GM06990 (cell line): ENCODE results near the gene WDTC1.

Source experiments
- DNase-seq: peaks from one replicate; pipeline ENCODE4 v3.0.0-alpha.2; 2011; ENCODE audit not compliant: insufficient read length; ENCODE audit errors: extremely low read depth
- H3K27me3 ChIP-seq: replicated peaks from 2 replicates; pipeline ENCODE4 v1.6.0; 2011; ENCODE audit warnings: low read length; ENCODE audit not compliant: control insufficient read depth, insufficient read depth
- H3K36me3 ChIP-seq: 2 replicates; pipeline ENCODE4 v1.5.1; 2011; ENCODE audit warnings: low read length; ENCODE audit not compliant: control insufficient read depth, insufficient read depth
- H3K4me3 ChIP-seq: replicated peaks from 2 replicates; pipeline ENCODE4 v1.5.1; 2011; ENCODE audit warnings: low read depth, mild to moderate bottlenecking, control low read depth, low read length
- CTCF ChIP-seq: IDR thresholded peaks from 2 replicates; pipeline ENCODE4 v1.5.1; 2011; ENCODE audit warnings: low read length, control low read depth, mild to moderate bottlenecking, inconsistent platforms; ENCODE audit not compliant: insufficient read depth, poor library complexity, severe bottlenecking

Gene WDTC1

GRCh38 chr1:27322569-27323240 lies 88.3 kb downstream of the WDTC1 start:
- Histone ChIP-seq H3K36me3 (peaks cover 11% of the 10 kb centered on the region), H3K27me3 (no peaks in the 10 kb centered on the region), H3K4me3 (peak overlapping the region; percentile 98)
- TF ChIP-seq CTCF: no peak
- no peak for DNase-seq

- peaks cover 12% of the 10 kb centered on the region for H3K36me3 ChIP-seq
- DNase-seq: no peak
These were observed 90.9 kb downstream of the WDTC1 start for GRCh38 chr1:27325286-27325685.

GRCh38 chr1:27327964-27328363 lies 93.5 kb downstream of the WDTC1 start:
- Histone ChIP-seq H3K27me3 (no peaks in the 10 kb centered on the region), H3K4me3 (no peak overlapping the region), H3K36me3 (peaks cover 30% of the 10 kb centered on the region)
- no peak for TF ChIP-seq CTCF
- DNase-seq: no peak

More at GRCh38 chr1:27325286-27325685, 90.9 kb downstream of the WDTC1 start:
- no peak for TF ChIP-seq CTCF
- H3K4me3 ChIP-seq: no peak overlapping the region
- H3K27me3 ChIP-seq: no peaks in the 10 kb centered on the region

- no peak overlapping the region for H3K4me3 ChIP-seq
- DNase-seq: no peak
- no peak for TF ChIP-seq CTCF
- no peaks in the 10 kb centered on the region for H3K27me3 ChIP-seq
- H3K36me3 ChIP-seq: peaks cover 42% of the 10 kb centered on the region
These were observed 96.4 kb downstream of the WDTC1 start for GRCh38 chr1:27330786-27331185.

- Histone ChIP-seq H3K4me3 (no peak overlapping the region), H3K36me3 (peaks cover 47% of the 10 kb centered on the region), H3K27me3 (no peaks in the 10 kb centered on the region)
- no peak for DNase-seq
- TF ChIP-seq CTCF: no peak
These were observed 97.0 kb downstream of the WDTC1 start for GRCh38 chr1:27331426-27331825.

GRCh38 chr1:27331922-27332321 lies 97.5 kb downstream of the WDTC1 start:
- no peak overlapping the region for H3K4me3 ChIP-seq
- TF ChIP-seq CTCF: no peak
- no peaks in the 10 kb centered on the region for H3K27me3 ChIP-seq
- no peak for DNase-seq
- H3K36me3 ChIP-seq: peaks cover 48% of the 10 kb centered on the region
